ENCODE results near the gene TMEM59L.

Gene TMEM59L

DNA sequence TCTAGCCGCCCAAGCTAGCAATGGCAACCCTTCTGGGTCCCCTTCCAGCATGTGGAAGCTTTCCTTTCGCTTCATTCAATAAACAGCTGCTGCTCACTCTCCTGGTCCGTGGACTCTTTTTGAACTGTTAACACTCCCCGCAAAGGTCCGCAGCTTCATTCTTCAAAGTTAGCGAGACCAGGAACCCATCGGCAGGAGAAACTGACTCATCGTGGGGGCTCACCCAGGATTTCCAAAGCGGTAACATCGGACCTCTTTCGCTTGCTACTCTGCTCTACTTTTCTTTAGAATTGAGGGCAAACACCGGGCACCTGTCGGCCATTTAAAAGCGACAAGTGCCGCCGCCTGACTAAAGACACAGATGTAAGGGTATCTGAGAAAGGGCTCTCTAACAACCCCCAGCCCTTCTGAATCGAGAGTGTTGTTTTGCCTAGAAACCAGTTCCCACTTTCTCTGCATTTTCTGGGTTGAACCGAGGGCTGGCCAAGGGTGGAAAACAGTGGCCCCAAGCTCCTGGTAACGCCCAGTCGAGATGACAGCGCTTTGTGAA lies 35.2 kb upstream of the TMEM59L start:
- Histone ChIP-seq H3K36me3 (ENCODE audit: control insufficient read depth in 4 of 4, insufficient read depth in 4 of 4, low read length in 3 of 4) (peaks cover 13 to 39% (median 30%) of the 10 kb centered on the region in 4 experiments), H3K9me3 (ENCODE audit: control extremely low read depth in 1 of 5, control insufficient read depth in 4 of 5, insufficient read depth in 2 of 5, low read depth in 1 of 5, low read length in 4 of 5) (no peaks in the 10 kb centered on the region), H3K4me3 (ENCODE audit: control insufficient read depth in 1 of 7, extremely low read depth in 1 of 7, insufficient read depth in 4 of 7, low read depth in 2 of 7, low read length in 6 of 7) (no peak overlapping the region), H3K4me1 (ENCODE audit: control extremely low read depth in 1 of 4, control insufficient read depth in 4 of 4, insufficient read depth in 4 of 4, low read length in 3 of 4) (peaks cover 6 to 14% (median 12%) of the 10 kb centered on the region in 4 experiments), H3K27me3 (replicated peaks in 2 of 5; ENCODE audit: control insufficient read depth in 4 of 5, insufficient read depth in 5 of 5, low read length in 4 of 5) (no peaks in the 10 kb centered on the region), H3K27ac (ENCODE audit: insufficient read depth in 1 of 2, low read depth in 1 of 2, low read length in 2 of 2, poor library complexity in 1 of 2, severe bottlenecking in 2 of 2) (no peak overlapping the region)
- WGBS (ENCODE audit: insufficient coverage): 96% methylated on average over 20 of the region's 21 CpGs
- ChIA-PET CTCF (interaction anchor here (1.1 to 2.0 kb wide), 4 partner anchors 9 to 115 kb away, joined by 3 to 10 read pairs (median 4); partner anchors contain the start of gene REX1BD), POLR2A (interaction anchor here (0.9 to 1.0 kb wide), 2 partner anchors 11 to 12 kb away, joined by 3 read pairs; partner anchors contain the start of gene REX1BD)
- no peak for DNase-seq

GRCh38 chr19:18580311-18580710 lies 32.4 kb upstream of the TMEM59L start:
- Histone ChIP-seq H3K9me3 (ENCODE audit: control extremely low read depth in 1 of 5, control insufficient read depth in 4 of 5, insufficient read depth in 2 of 5, low read depth in 1 of 5, low read length in 4 of 5) (no peaks in the 10 kb centered on the region), H3K4me3 (ENCODE audit: control insufficient read depth in 1 of 7, extremely low read depth in 1 of 7, insufficient read depth in 4 of 7, low read depth in 2 of 7, low read length in 6 of 7) (no peak overlapping the region), H3K27me3 (replicated peaks in 2 of 5; ENCODE audit: control insufficient read depth in 4 of 5, insufficient read depth in 5 of 5, low read length in 4 of 5) (no peaks in the 10 kb centered on the region), H3K27ac (ENCODE audit: insufficient read depth in 1 of 2, low read depth in 1 of 2, low read length in 2 of 2, poor library complexity in 1 of 2, severe bottlenecking in 2 of 2) (no peak overlapping the region), H3K4me1 (ENCODE audit: control extremely low read depth in 1 of 4, control insufficient read depth in 4 of 4, insufficient read depth in 4 of 4, low read length in 3 of 4) (peaks cover 0 to 2% (median 0%) of the 10 kb centered on the region in 4 experiments), H3K36me3 (ENCODE audit: control insufficient read depth in 4 of 4, insufficient read depth in 4 of 4, low read length in 3 of 4) (peaks cover 2 to 19% (median 14%) of the 10 kb centered on the region in 4 experiments)
- 91% methylated on average over 7 of the region's 7 CpGs for WGBS (ENCODE audit: insufficient coverage)
- CTCF ChIA-PET: interaction anchor here (0.6 to 3.0 kb wide), 4 partner anchors 8 to 214 kb away, joined by 3 to 10 read pairs (median 4); partner anchors contain the start of gene UBA52
- POLR2A ChIA-PET: interaction anchor here (0.6 kb wide), 1 partner anchor 211 kb away, joined by 3 read pairs; the partner anchor contains the start of gene COMP
- DNase-seq: no peak

DNA sequence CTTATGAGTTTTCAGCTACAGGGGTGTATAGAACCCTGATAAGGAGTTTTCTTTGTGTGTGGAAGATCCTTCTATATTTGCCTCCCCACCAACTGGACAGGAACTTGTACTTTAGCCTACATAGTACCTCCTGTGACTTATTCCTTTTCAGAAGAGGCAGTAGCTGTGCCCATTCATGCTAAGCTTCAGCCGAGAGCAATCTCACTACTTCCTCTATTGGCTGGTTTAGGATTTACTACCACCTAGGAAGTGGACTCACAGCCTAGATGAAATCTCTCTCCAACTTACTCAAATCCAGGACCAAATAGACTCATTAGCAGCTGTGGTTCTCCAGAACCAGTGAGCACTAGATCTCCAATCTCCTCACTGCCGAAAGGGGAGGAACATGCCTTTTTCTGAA lies 26.4 kb upstream of the TMEM59L start:
- H3K27ac ChIP-seq (ENCODE audit: insufficient read depth in 1 of 2, low read depth in 1 of 2, low read length in 2 of 2, poor library complexity in 1 of 2, severe bottlenecking in 2 of 2): no peak overlapping the region
- ChIA-PET CTCF (interaction anchor here (1.2 to 1.8 kb wide), 5 partner anchors 10 to 94 kb away, joined by 3 to 6 read pairs (median 3); no protein-coding TSS in a partner anchor), POLR2A (no interaction called here)
- H3K4me1 ChIP-seq (ENCODE audit: control extremely low read depth in 1 of 4, control insufficient read depth in 4 of 4, insufficient read depth in 4 of 4, low read length in 3 of 4): peaks cover 5 to 42% (median 28%) of the 10 kb centered on the region in 4 experiments
- peak in 1 of 3 donors; percentile 38 for DNase-seq
- no peaks in the 10 kb centered on the region for H3K9me3 ChIP-seq (ENCODE audit: control extremely low read depth in 1 of 5, control insufficient read depth in 4 of 5, insufficient read depth in 2 of 5, low read depth in 1 of 5, low read length in 4 of 5)
- H3K4me3 ChIP-seq (ENCODE audit: control insufficient read depth in 1 of 7, extremely low read depth in 1 of 7, insufficient read depth in 4 of 7, low read depth in 2 of 7, low read length in 6 of 7): no peak overlapping the region
- 17% methylated on average over 1 of the region's 2 CpGs for WGBS (ENCODE audit: insufficient coverage)
- H3K27me3 ChIP-seq (replicated peaks in 2 of 5; ENCODE audit: control insufficient read depth in 4 of 5, insufficient read depth in 5 of 5, low read length in 4 of 5): no peaks in the 10 kb centered on the region
- peaks cover 0 to 9% (median 5%) of the 10 kb centered on the region in 4 experiments for H3K36me3 ChIP-seq (ENCODE audit: control insufficient read depth in 4 of 4, insufficient read depth in 4 of 4, low read length in 3 of 4)

GRCh38 chr19:18587561-18587960 lies 25.1 kb upstream of the TMEM59L start:
- ChIA-PET POLR2A (interaction anchor here (2.6 kb wide), 1 partner anchor 16 kb away, joined by 15 read pairs; the partner anchor contains the start of gene UBA52), CTCF (interaction anchor here (0.5 to 4.5 kb wide), 11 partner anchors 9 to 260 kb away, joined by 3 to 43 read pairs (median 4); partner anchors contain the start of genes ELL, TMEM59L and UBA52)
- Histone ChIP-seq H3K36me3 (ENCODE audit: control insufficient read depth in 4 of 4, insufficient read depth in 4 of 4, low read length in 3 of 4) (peaks cover 0 to 14% (median 7%) of the 10 kb centered on the region in 4 experiments), H3K27ac (ENCODE audit: insufficient read depth in 1 of 2, low read depth in 1 of 2, low read length in 2 of 2, poor library complexity in 1 of 2, severe bottlenecking in 2 of 2) (no peak overlapping the region), H3K4me1 (ENCODE audit: control extremely low read depth in 1 of 4, control insufficient read depth in 4 of 4, insufficient read depth in 4 of 4, low read length in 3 of 4) (peaks cover 5 to 42% (median 28%) of the 10 kb centered on the region in 4 experiments), H3K27me3 (replicated peaks in 2 of 5; ENCODE audit: control insufficient read depth in 4 of 5, insufficient read depth in 5 of 5, low read length in 4 of 5) (no peaks in the 10 kb centered on the region), H3K9me3 (ENCODE audit: control extremely low read depth in 1 of 5, control insufficient read depth in 4 of 5, insufficient read depth in 2 of 5, low read depth in 1 of 5, low read length in 4 of 5) (no peaks in the 10 kb centered on the region), H3K4me3 (ENCODE audit: control insufficient read depth in 1 of 7, extremely low read depth in 1 of 7, insufficient read depth in 4 of 7, low read depth in 2 of 7, low read length in 6 of 7) (peak overlapping the region in 2 of 7 experiments; percentile 78 to 79)
- 90% methylated on average over 10 of the region's 12 CpGs for WGBS (ENCODE audit: insufficient coverage)
- peak in 1 of 3 donors; percentile 29 for DNase-seq

DNA sequence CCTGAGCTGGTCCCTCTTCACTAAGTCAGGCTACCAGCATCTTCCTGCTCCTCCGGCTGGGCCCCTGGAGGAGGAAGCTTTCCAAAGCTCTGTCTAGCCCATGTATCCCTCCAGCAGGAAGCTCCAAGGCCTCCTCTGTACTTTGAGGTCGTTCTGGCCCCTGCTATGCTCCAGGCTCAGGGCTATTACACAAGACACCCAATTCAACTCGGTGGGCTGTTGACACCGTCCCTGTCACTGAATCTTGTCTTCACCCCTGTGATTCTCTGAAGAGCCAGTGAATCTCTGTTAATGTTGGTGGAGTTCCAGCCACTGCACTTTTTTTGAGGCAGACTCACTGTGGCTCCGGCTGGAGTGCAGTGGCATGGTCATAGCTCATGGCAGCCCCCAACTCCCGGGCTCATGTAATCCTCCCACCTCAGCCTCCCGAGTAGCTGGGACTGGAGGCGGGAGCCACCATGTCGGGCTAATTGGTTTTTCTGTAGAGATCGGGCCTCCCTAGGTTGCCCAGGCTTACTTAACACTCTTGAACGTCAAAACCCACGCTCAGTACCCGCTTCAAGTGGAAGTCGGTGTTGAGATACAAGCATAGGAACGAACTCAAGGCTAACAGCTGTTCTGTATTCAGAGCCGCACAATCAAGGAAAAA lies 24.6 kb upstream of the TMEM59L start:
- Histone ChIP-seq H3K4me3 (ENCODE audit: control insufficient read depth in 1 of 7, extremely low read depth in 1 of 7, insufficient read depth in 4 of 7, low read depth in 2 of 7, low read length in 6 of 7) (peak overlapping the region; percentile 56 to 84 (median 71)), H3K36me3 (ENCODE audit: control insufficient read depth in 4 of 4, insufficient read depth in 4 of 4, low read length in 3 of 4) (peaks cover 0 to 14% (median 7%) of the 10 kb centered on the region in 4 experiments), H3K27ac (ENCODE audit: insufficient read depth in 1 of 2, low read depth in 1 of 2, low read length in 2 of 2, poor library complexity in 1 of 2, severe bottlenecking in 2 of 2) (peak overlapping the region in 1 of 2 experiments; percentile 81), H3K27me3 (replicated peaks in 2 of 5; ENCODE audit: control insufficient read depth in 4 of 5, insufficient read depth in 5 of 5, low read length in 4 of 5) (no peaks in the 10 kb centered on the region), H3K4me1 (ENCODE audit: control extremely low read depth in 1 of 4, control insufficient read depth in 4 of 4, insufficient read depth in 4 of 4, low read length in 3 of 4) (peaks cover 5 to 42% (median 28%) of the 10 kb centered on the region in 4 experiments), H3K9me3 (ENCODE audit: control extremely low read depth in 1 of 5, control insufficient read depth in 4 of 5, insufficient read depth in 2 of 5, low read depth in 1 of 5, low read length in 4 of 5) (no peaks in the 10 kb centered on the region)
- POLR2A ChIA-PET: interaction anchor here (0.9 to 2.6 kb wide), 2 partner anchors 16 to 85 kb away, joined by 3 to 15 read pairs; partner anchors contain the start of gene UBA52
- 39% methylated on average over 9 of the region's 16 CpGs for WGBS (ENCODE audit: insufficient coverage)
- CTCF ChIA-PET: interaction anchor here (0.5 to 4.5 kb wide), 14 partner anchors 9 to 260 kb away, joined by 3 to 43 read pairs (median 3); partner anchors contain the start of genes ELL, TMEM59L and UBA52
- DNase-seq: peak in 1 of 3 donors; percentile 35

GRCh38 chr19:18588611-18589379 lies 23.9 kb upstream of the TMEM59L start, which contains the start of gene REX1BD:
Gene REX1BD (plus strand): TSS chr19:18588798. CDS start chr19:18588802, 4 bp downstream.
- ChIA-PET CTCF (interaction anchor here (0.6 to 4.5 kb wide), 18 partner anchors 8 to 278 kb away, joined by 3 to 43 read pairs (median 4); partner anchors contain the start of genes TMEM59L and UBA52), POLR2A (interaction anchor here (0.6 to 2.6 kb wide), 5 partner anchors 12 to 86 kb away, joined by 3 to 15 read pairs (median 3); partner anchors contain the start of gene UBA52)
- Histone ChIP-seq H3K9me3 (ENCODE audit: control extremely low read depth in 1 of 5, control insufficient read depth in 4 of 5, insufficient read depth in 2 of 5, low read depth in 1 of 5, low read length in 4 of 5) (no peaks in the 10 kb centered on the region), H3K4me3 (ENCODE audit: control insufficient read depth in 1 of 7, extremely low read depth in 1 of 7, insufficient read depth in 4 of 7, low read depth in 2 of 7, low read length in 6 of 7) (peak within 1 kb of the TSS; percentile 56 to 84 (median 71)), H3K4me1 (ENCODE audit: control extremely low read depth in 1 of 4, control insufficient read depth in 4 of 4, insufficient read depth in 4 of 4, low read length in 3 of 4) (peaks cover 5 to 48% (median 30%) of the 10 kb centered on the region in 4 experiments), H3K27me3 (replicated peaks in 2 of 5; ENCODE audit: control insufficient read depth in 4 of 5, insufficient read depth in 5 of 5, low read length in 4 of 5) (peaks cover 0 to 3% (median 0%) of the 10 kb centered on the region in 5 experiments), H3K27ac (ENCODE audit: insufficient read depth in 1 of 2, low read depth in 1 of 2, low read length in 2 of 2, poor library complexity in 1 of 2, severe bottlenecking in 2 of 2) (peak within 1 kb of the TSS in 1 of 2 experiments; percentile 81), H3K36me3 (ENCODE audit: control insufficient read depth in 4 of 4, insufficient read depth in 4 of 4, low read length in 3 of 4) (peaks cover 0 to 14% (median 7%) of the 10 kb centered on the region in 4 experiments)
- peak; percentile 90 to 94 (median 92) for DNase-seq
- WGBS (ENCODE audit: insufficient coverage): 0% methylated on average over 49 of the region's 72 CpGs

All from common myeloid progenitor, CD34-positive (primary cell).